Fibroblast of lung (primary cell): ENCODE measurements around the gene MAMDC4. TPM values are rescaled to one million over a fixed set of nuclear protein-coding genes. Genes with fewer than 3 reads are reported as not detected.
A peak's percentile ranks its signal among the peaks of the same experiment; 100 is the strongest.

Experiments
- DNase-seq, 2 donors: peaks; one replicate each; pipeline versions ENCODE4 v3.0.0 to v3.0.0-alpha.2; 2010; ENCODE audit warnings: low read depth in 2 of 2
- H2AFZ ChIP-seq: 2 replicates; pipeline ENCODE4 v1.5.1; 2012; ENCODE audit warnings: low read length, control low read depth, inconsistent platforms
- H3K27ac ChIP-seq: 2 replicates; pipeline ENCODE4 v1.5.1; 2011; ENCODE audit warnings: low read length, control low read depth; ENCODE audit not compliant: insufficient read depth
- H3K27me3 ChIP-seq: 2 replicates; pipeline ENCODE4 v1.5.1; 2011; ENCODE audit warnings: mild to moderate bottlenecking, low read length; ENCODE audit not compliant: control insufficient read depth, insufficient read depth
- H3K36me3 ChIP-seq: 2 replicates; pipeline ENCODE4 v1.5.1; 2011; ENCODE audit warnings: low read length; ENCODE audit not compliant: control insufficient read depth, insufficient read depth
- H3K4me1 ChIP-seq: 2 replicates; pipeline ENCODE4 v1.5.1; 2011; ENCODE audit warnings: low read length; ENCODE audit not compliant: control insufficient read depth, insufficient read depth; ENCODE audit errors: extremely low read depth
- H3K4me2 ChIP-seq: 2 replicates; pipeline ENCODE4 v1.5.1; 2011; ENCODE audit warnings: low read length, control low read depth; ENCODE audit not compliant: insufficient read depth; ENCODE audit errors: extremely low read depth
- H3K4me3 ChIP-seq, 4 experiments: fragments of 200-600 bp in 1 of 4; sonication (generic) in 1 of 4; replicated peaks in 1 of 4; 2 replicates each; pipeline ENCODE4 v1.5.1; 2011 to 2016; ENCODE audit warnings: low read length in 4 of 4, low read depth in 3 of 4, mild to moderate bottlenecking in 3 of 4, control low read depth in 2 of 4, inconsistent platforms in 1 of 4, mixed read lengths in 1 of 4; ENCODE audit not compliant: insufficient read depth in 1 of 4; ENCODE audit errors: control extremely low read depth in 1 of 4
- H3K79me2 ChIP-seq: 2 replicates; pipeline ENCODE4 v1.5.1; 2012; ENCODE audit warnings: mild to moderate bottlenecking, low read length, inconsistent platforms; ENCODE audit not compliant: control insufficient read depth, insufficient read depth
- H3K9ac ChIP-seq: 2 replicates; pipeline ENCODE4 v1.5.1; 2011; ENCODE audit warnings: mild to moderate bottlenecking, low read length, control low read depth; ENCODE audit not compliant: insufficient read depth
- H3K9me3 ChIP-seq: 2 replicates; pipeline ENCODE4 v1.5.1; 2012; ENCODE audit warnings: low read depth, low read length; ENCODE audit not compliant: control insufficient read depth, insufficient read depth
- H4K20me1 ChIP-seq: 2 replicates; pipeline ENCODE4 v1.5.1; 2011; ENCODE audit warnings: low read length; ENCODE audit not compliant: control insufficient read depth, insufficient read depth; ENCODE audit errors: extremely low read depth
- CTCF ChIP-seq, 2 donors: IDR thresholded peaks in 1 of 2; conservative IDR thresholded peaks in 1 of 2; 1 replicate in 1 of 2; 2 replicates in 1 of 2; pipeline ENCODE4 v1.5.1; 2011 to 2012; ENCODE audit warnings: low read length in 2 of 2, control low read depth in 1 of 2, inconsistent platforms in 1 of 2, low read depth in 1 of 2, mild to moderate bottlenecking in 1 of 2
- EZH2 ChIP-seq: IDR thresholded peaks from 2 replicates; pipeline ENCODE4 v1.5.1; 2012; ENCODE audit warnings: low read length, control low read depth, mild to moderate bottlenecking; ENCODE audit errors: missing control alignments
- polyA plus RNA-seq, 2 donors: library from polyadenylated mRNA; depleted of rRNA in 1 of 2; stranded (reverse) in 1 of 2; unstranded in 1 of 2; fragments of >200 nt; gene quantifications; 2 replicates each; pipeline ENCODE4 v1.2.1, GENCODE V29; 2011 to 2012; ENCODE audit warnings: missing spikeins in 1 of 2
- total RNA-seq: library from RNA; depleted of rRNA; stranded (reverse); fragments of >200 nt; gene quantifications from 2 replicates; pipeline ENCODE4 v1.2.1, GENCODE V29; 2014

Gene MAMDC4
- total and polyA plus RNA-seq, 2 donors (not counting 1 experiment from before 2014, with no cell fraction given) = 0.37 to 4.6 TPM

- H4K20me1 ChIP-seq = no peaks in the 10 kb centered on the region
- peak overlapping the region; percentile 26 for H3K27ac ChIP-seq
- no peak overlapping the region for H2AFZ ChIP-seq
- no peaks in the 10 kb centered on the region for H3K79me2 ChIP-seq
- no peaks in the 10 kb centered on the region for H3K27me3 ChIP-seq
- no peak for TF ChIP-seq CTCF (conservative IDR thresholded peaks at IDR 0.05 in 1 of 2, IDR thresholded peaks at IDR 0.05 in 1 of 2; ENCODE audit: low read depth in 1 of 2, low read length in 2 of 2)
- H3K36me3 ChIP-seq = peaks cover 11% of the 10 kb centered on the region
- H3K9ac ChIP-seq = no peak overlapping the region
- no peak overlapping the region for H3K4me2 ChIP-seq
- H3K4me1 ChIP-seq = peaks cover 14% of the 10 kb centered on the region
- no peak overlapping the region for H3K4me3 ChIP-seq
- H3K9me3 ChIP-seq = no peaks in the 10 kb centered on the region
- DNase-seq = no peak
Measured at GRCh38 chr9:136903041-136903554, 51.0 kb downstream of the MAMDC4 start.

- Histone ChIP-seq H3K4me3 (no peak overlapping the region), H3K27ac (no peak overlapping the region), H3K9me3 (no peaks in the 10 kb centered on the region), H2AFZ (no peak overlapping the region), H3K4me2 (no peak overlapping the region), H3K4me1 (peaks cover 13% of the 10 kb centered on the region), H3K27me3 (no peaks in the 10 kb centered on the region), H4K20me1 (no peaks in the 10 kb centered on the region), H3K9ac (no peak overlapping the region), H3K36me3 (peaks cover 13% of the 10 kb centered on the region), H3K79me2 (no peaks in the 10 kb centered on the region)
- TF ChIP-seq EZH2 = no peak
- no peak for TF ChIP-seq CTCF (conservative IDR thresholded peaks at IDR 0.05 in 1 of 2, IDR thresholded peaks at IDR 0.05 in 1 of 2; ENCODE audit: low read depth in 1 of 2, low read length in 2 of 2)
- no peak for DNase-seq
Measured at GRCh38 chr9:136906266-136906665, 54.1 kb downstream of the MAMDC4 start.

- no peaks in the 10 kb centered on the region for H3K9me3 ChIP-seq
- H4K20me1 ChIP-seq = no peaks in the 10 kb centered on the region
- no peak overlapping the region for H3K4me3 ChIP-seq
- no peak overlapping the region for H2AFZ ChIP-seq
- DNase-seq = no peak
- H3K79me2 ChIP-seq = no peaks in the 10 kb centered on the region
- H3K36me3 ChIP-seq = peaks cover 13% of the 10 kb centered on the region
- no peak for TF ChIP-seq CTCF (conservative IDR thresholded peaks at IDR 0.05 in 1 of 2, IDR thresholded peaks at IDR 0.05 in 1 of 2; ENCODE audit: low read depth in 1 of 2, low read length in 2 of 2)
- no peak for TF ChIP-seq EZH2
- H3K27me3 ChIP-seq = no peaks in the 10 kb centered on the region
- H3K4me2 ChIP-seq = no peak overlapping the region
- H3K27ac ChIP-seq = no peak overlapping the region
- H3K9ac ChIP-seq = no peak overlapping the region
- H3K4me1 ChIP-seq = peaks cover 3% of the 10 kb centered on the region
Measured at GRCh38 chr9:136907011-136907914, 55.1 kb downstream of the MAMDC4 start.
